HepG2 (cell line): ENCODE measurements around the gene PRKAR2A. TPM values are rescaled to one million over a fixed set of nuclear protein-coding genes. Genes with fewer than 3 reads are reported as not detected.

ENCODE experiments used
- BRD4 ChIP-seq: sonication (generic); formaldehyde crosslinking; IDR thresholded peaks from 2 replicates; pipeline ENCODE4 v1.4.0; 2020; ENCODE audit warnings: missing genetic modification reagents
- CCAR2 ChIP-seq: fragments of 200-400 bp; formaldehyde crosslinking; optimal IDR thresholded peaks from 2 replicates; pipeline ENCODE3; 2018; ENCODE audit warnings: low read depth, mild to moderate bottlenecking, low read length, moderate library complexity
- CHD4 ChIP-seq: fragments of 200-600 bp; sonication (generic); IDR thresholded peaks from 2 replicates; pipeline ENCODE4 v1.7.0; 2017; ENCODE audit warnings: mild to moderate bottlenecking, low read length, borderline replicate concordance
- ELF1 ChIP-seq: sonication (generic); formaldehyde crosslinking; IDR thresholded peaks from 2 replicates; pipeline ENCODE4 v1.4.0; 2020; ENCODE audit warnings: missing genetic modification reagents
- ETV5 ChIP-seq: IDR thresholded peaks from 2 replicates; pipeline ENCODE4 v1.6.1; 2018; ENCODE audit warnings: missing biosample characterization, missing genetic modification reagents, inconsistent platforms, borderline replicate concordance
- GFI1 ChIP-seq: sonication (generic); formaldehyde crosslinking; IDR thresholded peaks from 2 replicates; pipeline ENCODE4 v1.5.0; 2020; ENCODE audit warnings: missing genetic modification reagents, mild to moderate bottlenecking, borderline replicate concordance
- HDAC6 ChIP-seq: fragments of 200-600 bp; sonication (generic); IDR thresholded peaks from 2 replicates; pipeline ENCODE4 v1.7.0; 2017; ENCODE audit warnings: mild to moderate bottlenecking, antibody characterized with exemption, low read length, low read depth
- HNF4G ChIP-seq, 2 experiments: sonication (generic) in 1 of 2; formaldehyde crosslinking in 1 of 2; IDR thresholded peaks; 2 replicates each; pipeline versions ENCODE4 v1.4.0 to v1.6.1; 2011 to 2020; ENCODE audit warnings: borderline replicate concordance in 2 of 2, low read depth in 2 of 2, mild to moderate bottlenecking in 2 of 2, low read length in 1 of 2, missing genetic modification reagents in 1 of 2, moderate library complexity in 1 of 2
- HOXA9 ChIP-seq: sonication (generic); formaldehyde crosslinking; IDR thresholded peaks from 2 replicates; pipeline ENCODE4 v1.8.1; 2022; ENCODE audit warnings: missing genetic modification reagents, mild to moderate bottlenecking, moderate library complexity, borderline replicate concordance
- KLF9 ChIP-seq: IDR thresholded peaks from 2 replicates; pipeline ENCODE4 v1.6.1; 2016; ENCODE audit warnings: low read depth
- MED8 ChIP-seq: sonication (generic); formaldehyde crosslinking; IDR thresholded peaks from 2 replicates; pipeline ENCODE4 v1.8.1; 2023; ENCODE audit warnings: mild to moderate bottlenecking, missing genetic modification reagents; ENCODE audit not compliant: insufficient replicate concordance
- PAWR ChIP-seq: sonication (generic); formaldehyde crosslinking; IDR thresholded peaks from 2 replicates; pipeline ENCODE4 v1.4.0; 2020; ENCODE audit warnings: missing genetic modification reagents, mild to moderate bottlenecking, borderline replicate concordance
- PPARG ChIP-seq: conservative IDR thresholded peaks from 2 replicates; pipeline ENCODE4 v1.6.1; 2016; ENCODE audit warnings: missing biosample characterization, missing genetic modification reagents
- RFX1 ChIP-seq: fragments of 450-650 bp; IDR thresholded peaks from 2 replicates; pipeline ENCODE4 v1.6.1; 2017
- ZFYVE20 ChIP-seq: sonication (generic); formaldehyde crosslinking; IDR thresholded peaks from 2 replicates; pipeline ENCODE4 v1.8.0; 2023; ENCODE audit warnings: low read depth, mild to moderate bottlenecking, moderate library complexity, missing genetic modification reagents, borderline replicate concordance
- ZNF101 ChIP-seq: sonication (generic); formaldehyde crosslinking; IDR thresholded peaks from 2 replicates; pipeline ENCODE4 v1.4.0; 2020; ENCODE audit warnings: mild to moderate bottlenecking, low read depth, missing genetic modification reagents, borderline replicate concordance
- ZNF672 ChIP-seq: sonication (generic); formaldehyde crosslinking; IDR thresholded peaks from 2 replicates; pipeline ENCODE4 v1.8.1; 2022; ENCODE audit warnings: missing genetic modification reagents
- ZNF709 ChIP-seq: sonication (generic); formaldehyde crosslinking; IDR thresholded peaks from 2 replicates; pipeline ENCODE4 v1.5.0; 2020; ENCODE audit warnings: mild to moderate bottlenecking, missing genetic modification reagents
- ZNF782 ChIP-seq: sonication (generic); formaldehyde crosslinking; IDR thresholded peaks from 2 replicates; pipeline ENCODE4 v1.4.0; 2020; ENCODE audit warnings: missing genetic modification reagents, mild to moderate bottlenecking, borderline replicate concordance
- ZNF788 ChIP-seq: sonication (generic); formaldehyde crosslinking; IDR thresholded peaks from 2 replicates; pipeline ENCODE4 v1.5.0; 2020; ENCODE audit warnings: mild to moderate bottlenecking, missing genetic modification reagents, borderline replicate concordance
- ZNF841 ChIP-seq: sonication (generic); formaldehyde crosslinking; IDR thresholded peaks from 2 replicates; pipeline ENCODE4 v1.8.1; 2023; ENCODE audit warnings: missing genetic modification reagents, borderline replicate concordance
- ZSCAN21 ChIP-seq: sonication (generic); formaldehyde crosslinking; IDR thresholded peaks from 2 replicates; pipeline ENCODE4 v1.8.0; 2022; ENCODE audit warnings: mild to moderate bottlenecking, missing genetic modification reagents, moderate library complexity, borderline replicate concordance
- polyA plus RNA-seq, 8 experiments: library from polyadenylated mRNA; depleted of rRNA in 3 of 8; stranded (reverse) in 7 of 8; unstranded in 1 of 8; fragments of >200 nt; fragmentation: Illumina TruSeq in 4 of 8; extraction: Trizol in 4 of 8; gene quantifications; 2 replicates each; pipeline versions ENCODE4 v1.2.1 to v1.2.3, GENCODE V29; 2011 to 2016; ENCODE audit warnings: low read depth in 4 of 8, missing spikeins in 1 of 8, mixed read lengths in 1 of 8; ENCODE audit not compliant: insufficient read depth in 1 of 8
- total RNA-seq, 5 experiments: library from RNA; depleted of rRNA; stranded (reverse); fragments of >200 nt; fragmentation: Illumina TruSeq; extraction: Trizol; gene quantifications; 2 replicates each; pipeline ENCODE4 v1.2.3, GENCODE V29; 2016; ENCODE audit warnings: low read depth in 1 of 5
- TF ChIP-seq, protein P1 (sequence below): sonication (generic); formaldehyde crosslinking; IDR thresholded peaks from 2 replicates; pipeline ENCODE4 v1.8.1; 2022; ENCODE audit warnings: mild to moderate bottlenecking, missing genetic modification reagents
- TF ChIP-seq, protein P2 (sequence below): sonication (generic); formaldehyde crosslinking; IDR thresholded peaks from 2 replicates; pipeline ENCODE4 v1.5.0; 2020; ENCODE audit warnings: mild to moderate bottlenecking, missing genetic modification reagents
- TF ChIP-seq, protein P3 (sequence below), 2 experiments: fragments of 450-650 bp in 1 of 2; sonication (generic) in 1 of 2; formaldehyde crosslinking; IDR thresholded peaks; 2 replicates each; pipeline versions ENCODE4 v1.5.0 to v1.8.0; 2020 to 2022; ENCODE audit warnings: mild to moderate bottlenecking in 1 of 2, missing genetic modification reagents in 1 of 2

Gene PRKAR2A
- total and polyA plus RNA-seq, 2 of the 13 experiments (the other 11 are each of a cell fraction or from before 2014, with no cell fraction given): 11.8 to 29.2 TPM

DNA sequence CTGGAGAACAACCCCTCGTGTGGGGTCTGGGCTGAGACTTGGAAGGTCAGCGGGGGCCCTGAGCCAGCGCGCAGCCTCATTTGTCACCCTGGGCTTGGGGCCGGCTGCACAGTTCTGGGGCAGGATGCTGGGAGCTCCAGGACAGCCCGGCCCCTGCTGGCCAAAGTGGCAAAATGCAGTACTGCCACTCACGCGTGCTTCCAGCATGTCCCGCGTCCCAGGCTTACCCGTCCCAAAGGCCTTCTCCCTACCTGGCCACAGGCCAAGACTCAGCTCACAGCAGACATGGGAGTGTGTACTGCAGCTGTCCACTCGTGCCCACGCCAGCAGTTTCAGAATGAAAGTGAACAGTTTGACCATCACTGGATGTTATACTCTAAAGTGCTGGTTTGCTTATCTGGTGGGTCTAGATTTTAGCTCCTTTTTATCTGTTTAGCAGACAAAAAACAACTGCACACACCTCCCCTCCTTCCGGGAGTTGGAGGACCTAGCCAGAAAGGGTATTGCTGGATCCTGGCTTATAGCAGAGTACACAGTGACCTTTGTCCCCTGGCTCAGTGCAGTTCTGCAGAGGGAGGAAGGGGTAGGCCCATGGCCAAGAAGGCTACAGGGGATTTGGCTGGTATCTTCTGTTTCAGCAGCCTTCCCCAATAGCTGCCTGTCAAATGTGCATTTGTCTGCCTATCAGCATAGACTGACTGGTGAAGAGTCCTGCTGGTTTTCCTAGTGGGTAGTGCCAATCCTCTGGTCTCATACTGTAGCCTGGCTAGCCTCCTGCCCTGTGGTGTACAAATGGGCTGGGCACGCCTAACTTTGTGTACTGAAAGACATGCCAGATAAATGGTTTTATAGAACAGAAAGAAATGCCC, 107.5 kb downstream of the PRKAR2A start (continued):
- peak; percentile 89 for TF ChIP-seq HNF4G (IDR thresholded peaks at IDR 0.05; ENCODE audit: borderline replicate concordance, low read depth, low read length)
- peak; percentile 64; the same call in 1 of the 2 replicates for TF ChIP-seq HNF4G (CRISPR knock-in tag; IDR thresholded peaks at IDR 0.05; ENCODE audit: borderline replicate concordance, low read depth)
- no peak for TF ChIP-seq CCAR2
- TF ChIP-seq ZNF841 (CRISPR knock-in tag): no peak
- peak; percentile 69 for TF ChIP-seq MED8 (CRISPR knock-in tag)
- TF ChIP-seq RFX1: no peak
- no peak for TF ChIP-seq HDAC6
- peak; percentile 73 for TF ChIP-seq GFI1 (CRISPR knock-in tag)
- TF ChIP-seq PPARG: peak; percentile 98
- TF ChIP-seq ZNF101 (CRISPR knock-in tag): 0 out of 2 replicates have a peak, but pooled peaks have one; percentile 45
- peak; percentile 55; the same call in 1 of the 2 replicates for TF ChIP-seq ETV5 (CRISPR knock-in tag)
- TF ChIP-seq ELF1: peak; percentile 75
- TF ChIP-seq, protein P1, sequence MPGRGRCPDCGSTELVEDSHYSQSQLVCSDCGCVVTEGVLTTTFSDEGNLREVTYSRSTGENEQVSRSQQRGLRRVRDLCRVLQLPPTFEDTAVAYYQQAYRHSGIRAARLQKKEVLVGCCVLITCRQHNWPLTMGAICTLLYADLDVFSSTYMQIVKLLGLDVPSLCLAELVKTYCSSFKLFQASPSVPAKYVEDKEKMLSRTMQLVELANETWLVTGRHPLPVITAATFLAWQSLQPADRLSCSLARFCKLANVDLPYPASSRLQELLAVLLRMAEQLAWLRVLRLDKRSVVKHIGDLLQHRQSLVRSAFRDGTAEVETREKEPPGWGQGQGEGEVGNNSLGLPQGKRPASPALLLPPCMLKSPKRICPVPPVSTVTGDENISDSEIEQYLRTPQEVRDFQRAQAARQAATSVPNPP (CRISPR knock-in tag): 0 out of 2 replicates have a peak, but pooled peaks have one; percentile 31
- no peak for TF ChIP-seq KLF9 (CRISPR knock-in tag)
- no peak for TF ChIP-seq ZNF672 (CRISPR knock-in tag)
- TF ChIP-seq, protein P2, sequence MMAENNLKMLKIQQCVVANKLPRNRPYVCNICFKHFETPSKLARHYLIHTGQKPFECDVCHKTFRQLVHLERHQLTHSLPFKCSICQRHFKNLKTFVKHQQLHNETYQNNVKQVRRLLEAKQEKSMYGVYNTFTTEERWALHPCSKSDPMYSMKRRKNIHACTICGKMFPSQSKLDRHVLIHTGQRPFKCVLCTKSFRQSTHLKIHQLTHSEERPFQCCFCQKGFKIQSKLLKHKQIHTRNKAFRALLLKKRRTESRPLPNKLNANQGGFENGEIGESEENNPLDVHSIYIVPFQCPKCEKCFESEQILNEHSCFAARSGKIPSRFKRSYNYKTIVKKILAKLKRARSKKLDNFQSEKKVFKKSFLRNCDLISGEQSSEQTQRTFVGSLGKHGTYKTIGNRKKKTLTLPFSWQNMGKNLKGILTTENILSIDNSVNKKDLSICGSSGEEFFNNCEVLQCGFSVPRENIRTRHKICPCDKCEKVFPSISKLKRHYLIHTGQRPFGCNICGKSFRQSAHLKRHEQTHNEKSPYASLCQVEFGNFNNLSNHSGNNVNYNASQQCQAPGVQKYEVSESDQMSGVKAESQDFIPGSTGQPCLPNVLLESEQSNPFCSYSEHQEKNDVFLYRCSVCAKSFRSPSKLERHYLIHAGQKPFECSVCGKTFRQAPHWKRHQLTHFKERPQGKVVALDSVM (CRISPR knock-in tag): peak; percentile 50
- peak; percentile 36; the same call in 1 of the 2 replicates for TF ChIP-seq BRD4
- TF ChIP-seq ZSCAN21 (CRISPR knock-in tag): peak; percentile 99
- no peak for TF ChIP-seq PAWR (CRISPR knock-in tag)
- peak; percentile 35; the same call in 1 of the 2 replicates for TF ChIP-seq ZNF788 (CRISPR knock-in tag)
- no peak for TF ChIP-seq ZFYVE20 (CRISPR knock-in tag)
- peak; percentile 87; the same call in 1 of the 2 replicates for TF ChIP-seq ZNF782 (CRISPR knock-in tag)
- TF ChIP-seq, protein P3, sequence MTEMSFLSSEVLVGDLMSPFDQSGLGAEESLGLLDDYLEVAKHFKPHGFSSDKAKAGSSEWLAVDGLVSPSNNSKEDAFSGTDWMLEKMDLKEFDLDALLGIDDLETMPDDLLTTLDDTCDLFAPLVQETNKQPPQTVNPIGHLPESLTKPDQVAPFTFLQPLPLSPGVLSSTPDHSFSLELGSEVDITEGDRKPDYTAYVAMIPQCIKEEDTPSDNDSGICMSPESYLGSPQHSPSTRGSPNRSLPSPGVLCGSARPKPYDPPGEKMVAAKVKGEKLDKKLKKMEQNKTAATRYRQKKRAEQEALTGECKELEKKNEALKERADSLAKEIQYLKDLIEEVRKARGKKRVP (CRISPR knock-in tag; IDR thresholded peaks at IDR 0.05): peak in 1 of 2 experiments; percentile 27; a peak in 1 of 4 replicates
- TF ChIP-seq HOXA9 (CRISPR knock-in tag): no peak
- TF ChIP-seq CHD4: no peak
- TF ChIP-seq ZNF709 (CRISPR knock-in tag): peak; percentile 14; the same call in 1 of the 2 replicates
